Transverse colon (tissue), 4 donors: ENCODE results near the gene AK9.

Experiments
- CTCF ChIP-seq, 5 experiments: fragments of 200-600 bp in 3 of 5; fragments of 450-650 bp in 2 of 5; sonication (generic) in 3 of 5; IDR thresholded peaks; 1 replicate in 2 of 5; 2 replicates in 3 of 5; pipeline ENCODE4 v1.5.1; 2016 to 2017; ENCODE audit warnings: antibody characterized with exemption in 5 of 5, inconsistent platforms in 3 of 5, mild to moderate bottlenecking in 2 of 5, moderate library complexity in 1 of 5
- EP300 ChIP-seq: sonication (generic); formaldehyde crosslinking; IDR thresholded peaks from one replicate; pipeline ENCODE4 v1.6.1; 2017; ENCODE audit warnings: antibody characterized with exemption, low read depth
- POLR2A ChIP-seq: fragments of 450-650 bp; IDR thresholded peaks from one replicate; pipeline ENCODE4 v1.6.1; 2016; ENCODE audit warnings: antibody characterized with exemption, mild to moderate bottlenecking, moderate library complexity
- POLR2AphosphoS5 ChIP-seq, 3 donors: sonication (generic); formaldehyde crosslinking; IDR thresholded peaks; one replicate each; pipeline ENCODE4 v1.6.1; 2016; ENCODE audit warnings: antibody characterized with exemption in 3 of 3

- TF ChIP-seq CTCF (IDR thresholded peaks at IDR 0.05) (no peak), POLR2A (no peak), POLR2AphosphoS5 (IDR thresholded peaks at IDR 0.05) (no peak), EP300 (no peak)
Observed at GRCh38 chr6:109471105-109471810, 219.7 kb downstream of the AK9 start.
